Right lung (tissue), 5 donors: Measurements from ENCODE around the gene PEA15. TPM values are rescaled to one million over a fixed set of nuclear protein-coding genes. Genes with fewer than 3 reads are reported as not detected.

ENCODE experiments used
- polyA plus RNA-seq, 5 donors: library from polyadenylated mRNA; unstranded; fragments of 120-200 nt; gene quantifications; one replicate each; pipeline versions ENCODE4 v1.2.1 to v1.2.3, GENCODE V29; 2013; ENCODE audit warnings: inconsistent platforms in 1 of 5, low replicate concordance in 1 of 5; ENCODE audit not compliant: insufficient read length in 5 of 5, insufficient read depth in 1 of 5

Gene PEA15
- polyA plus RNA-seq, 5 donors, result 137 to 160 (median 145) TPM

Other genes with a start within 250 kb of the PEA15 start
- gene PIGM, start 173.4 kb upstream of the PEA15 start, polyA plus RNA-seq, result 10 to 100 TPM in 4 of 5 donors, 1 to 10 TPM in 1; 9.7 to 14.7 (median 13.0) TPM
- gene KCNJ10, start 135.2 kb upstream of the PEA15 start, polyA plus RNA-seq, result under 1 TPM; 0.13 to 0.61 (median 0.37) TPM
- under 1 TPM; 0.04 to 0.10 (median 0.06) TPM for gene KCNJ9, start 123.8 kb upstream of the PEA15 start, polyA plus RNA-seq
- gene IGSF8, start 106.8 kb upstream of the PEA15 start, polyA plus RNA-seq, result 10 to 100 TPM; 24.2 to 36.2 (median 30.5) TPM
- gene ATP1A2, start 89.6 kb upstream of the PEA15 start, polyA plus RNA-seq, result 10 to 100 TPM in 3 of 5 donors, 1 to 10 TPM in 2; 6.4 to 15.2 (median 13.6) TPM
- under 1 TPM in 4 of 5 donors, not detected in 1; 0.15 to 0.24 (median 0.22) TPM for gene ATP1A4, start 53.8 kb upstream of the PEA15 start, polyA plus RNA-seq
- gene CASQ1, start 14.8 kb upstream of the PEA15 start, polyA plus RNA-seq, result 10 to 100 TPM in 1 of 5 donors, 1 to 10 TPM in 1, under 1 TPM in 3; 0.31 to 33.0 (median 0.59) TPM
- gene DCAF8, start 57.2 kb downstream of the PEA15 start, polyA plus RNA-seq, result 100 to 1,000 TPM; 159 to 252 (median 210) TPM
- gene PEX19, start 79.7 kb downstream of the PEA15 start, polyA plus RNA-seq, result 10 to 100 TPM; 64.8 to 81.5 (median 70.9) TPM
- 100 to 1,000 TPM; 152 to 164 (median 160) TPM for gene COPA, start 137.9 kb downstream of the PEA15 start, polyA plus RNA-seq
- gene NCSTN, start 138.0 kb downstream of the PEA15 start, polyA plus RNA-seq, result 100 to 1,000 TPM in 4 of 5 donors, 10 to 100 TPM in 1; 97.9 to 125 (median 120) TPM
- under 1 TPM; 0.13 to 0.37 (median 0.18) TPM for gene NHLH1, start 161.7 kb downstream of the PEA15 start, polyA plus RNA-seq
- 10 to 100 TPM; 32.6 to 45.3 (median 37.2) TPM for gene VANGL2, start 195.2 kb downstream of the PEA15 start, polyA plus RNA-seq